Glomerular visceral epithelial cell (primary cell): ENCODE data around the gene CLDN4.
A peak's percentile ranks its signal among the peaks of the same experiment; 100 is the strongest.
"Not testable (repeated sequence)": the region's sequence is repeated elsewhere in the genome, so short reads cannot be mapped to it uniquely, and the experiment has no call there.

Experiments
- DNase-seq: peaks from one replicate; pipeline ENCODE4 v3.0.0-alpha.2; 2016; ENCODE audit errors: extremely low spot score

The CLDN4 gene, protein sequence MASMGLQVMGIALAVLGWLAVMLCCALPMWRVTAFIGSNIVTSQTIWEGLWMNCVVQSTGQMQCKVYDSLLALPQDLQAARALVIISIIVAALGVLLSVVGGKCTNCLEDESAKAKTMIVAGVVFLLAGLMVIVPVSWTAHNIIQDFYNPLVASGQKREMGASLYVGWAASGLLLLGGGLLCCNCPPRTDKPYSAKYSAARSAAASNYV

DNA sequence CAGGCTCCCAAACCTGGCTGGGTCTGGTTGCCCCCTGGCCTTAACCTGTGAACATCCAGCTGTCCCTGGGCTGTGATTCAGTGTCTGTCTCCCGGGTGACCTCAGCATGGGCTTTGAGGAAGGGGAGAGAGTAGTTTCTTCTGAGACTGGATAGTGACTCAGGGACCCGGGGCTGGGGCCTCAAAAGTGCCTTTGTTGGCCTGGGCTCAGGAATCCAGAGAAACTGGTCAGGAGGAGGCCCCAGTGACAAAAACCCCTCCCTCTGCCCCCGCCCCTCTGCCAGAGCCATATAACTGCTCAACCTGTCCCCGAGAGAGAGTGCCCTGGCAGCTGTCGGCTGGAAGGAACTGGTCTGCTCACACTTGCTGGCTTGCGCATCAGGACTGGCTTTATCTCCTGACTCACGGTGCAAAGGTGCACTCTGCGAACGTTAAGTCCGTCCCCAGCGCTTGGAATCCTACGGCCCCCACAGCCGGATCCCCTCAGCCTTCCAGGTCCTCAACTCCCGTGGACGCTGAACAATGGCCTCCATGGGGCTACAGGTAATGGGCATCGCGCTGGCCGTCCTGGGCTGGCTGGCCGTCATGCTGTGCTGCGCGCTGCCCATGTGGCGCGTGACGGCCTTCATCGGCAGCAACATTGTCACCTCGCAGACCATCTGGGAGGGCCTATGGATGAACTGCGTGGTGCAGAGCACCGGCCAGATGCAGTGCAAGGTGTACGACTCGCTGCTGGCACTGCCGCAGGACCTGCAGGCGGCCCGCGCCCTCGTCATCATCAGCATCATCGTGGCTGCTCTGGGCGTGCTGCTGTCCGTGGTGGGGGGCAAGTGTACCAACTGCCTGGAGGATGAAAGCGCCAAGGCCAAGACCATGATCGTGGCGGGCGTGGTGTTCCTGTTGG, at the start of gene CLDN4:
Gene CLDN4 (plus strand): TSS at position 316 of the 903 bp plus-strand sequence. CDS start 206 bp downstream, at position 522.
- peak; percentile 83 for DNase-seq

DNA sequence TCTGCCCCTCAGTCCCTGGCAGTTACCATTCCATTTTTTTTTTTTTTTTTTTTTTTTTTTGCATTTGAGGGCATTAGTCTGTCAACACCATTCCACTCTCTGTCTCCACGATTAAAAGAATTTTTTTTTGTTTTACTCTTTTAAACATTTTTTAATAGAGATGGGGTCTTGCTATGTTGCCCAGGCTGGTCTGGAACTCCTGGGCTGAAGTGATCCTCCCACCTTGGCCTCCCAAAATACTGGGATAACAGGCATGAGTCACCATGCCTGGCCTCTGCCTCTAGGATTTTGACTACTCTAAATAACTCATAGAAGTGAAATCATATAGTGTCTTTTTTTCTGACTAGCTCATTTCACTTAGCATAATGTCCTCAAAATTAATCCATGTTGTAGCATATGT, 44.2 kb upstream of the CLDN4 start:
- DNase-seq = no peak

DNA sequence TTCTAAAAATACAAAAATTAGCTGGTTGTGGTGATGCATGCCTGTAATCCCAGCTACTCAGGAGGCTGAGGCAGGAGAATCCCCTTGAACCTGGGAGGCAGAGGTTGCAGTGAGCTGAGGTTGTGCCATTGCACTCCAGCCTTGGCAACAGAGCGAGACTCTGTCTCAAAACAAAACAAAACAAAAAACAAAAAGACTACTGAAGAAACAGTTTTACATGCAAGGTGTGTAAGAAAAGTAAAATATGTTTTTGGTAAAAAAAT, 43.1 kb upstream of the CLDN4 start:
- not testable (repeated sequence) for DNase-seq

DNA sequence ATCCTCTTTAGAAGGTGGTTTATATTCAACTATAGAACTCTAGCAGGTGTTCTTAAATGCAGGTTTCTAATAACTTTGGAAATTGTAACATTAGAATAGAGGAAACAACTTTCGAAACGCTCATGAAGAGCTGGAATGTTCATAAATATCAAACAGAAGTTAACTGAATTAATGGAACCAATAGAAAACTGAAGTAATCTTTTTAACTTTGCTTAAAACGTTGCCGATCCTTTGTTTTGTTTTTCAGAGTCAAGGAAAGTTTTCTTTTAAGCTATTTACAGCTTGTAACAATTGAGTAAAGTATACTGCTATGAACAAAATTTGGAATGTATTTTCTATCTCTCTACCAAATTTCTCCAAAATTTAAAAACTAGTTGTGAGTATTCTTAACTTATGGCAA, 41.7 kb upstream of the CLDN4 start:
- no peak for DNase-seq

DNA sequence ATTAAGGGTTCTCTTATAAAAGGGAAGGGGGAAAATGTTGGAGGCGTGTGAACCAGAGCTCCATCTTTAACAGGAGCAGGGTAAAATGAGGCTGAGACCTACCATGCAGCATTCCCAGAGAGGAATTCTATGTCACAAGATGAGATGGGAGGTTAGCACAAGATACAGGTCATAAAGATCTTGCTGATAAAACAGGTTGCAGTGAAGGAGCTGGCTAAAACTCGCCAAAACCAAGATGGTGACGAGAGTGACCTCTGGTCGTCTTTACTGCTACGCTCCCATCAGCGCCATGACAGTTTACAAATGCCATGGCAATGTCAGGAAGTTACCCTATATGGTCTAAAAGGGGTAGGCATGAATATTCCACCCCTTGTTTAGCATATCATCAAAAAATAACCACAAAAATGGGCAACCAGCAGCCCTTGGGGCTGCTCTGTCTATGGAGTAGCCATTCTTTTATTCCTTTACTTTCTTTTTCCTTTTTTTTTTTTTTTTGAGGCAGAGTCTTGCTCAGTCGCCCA, 39.6 kb upstream of the CLDN4 start:
- not testable (repeated sequence) for DNase-seq

DNA sequence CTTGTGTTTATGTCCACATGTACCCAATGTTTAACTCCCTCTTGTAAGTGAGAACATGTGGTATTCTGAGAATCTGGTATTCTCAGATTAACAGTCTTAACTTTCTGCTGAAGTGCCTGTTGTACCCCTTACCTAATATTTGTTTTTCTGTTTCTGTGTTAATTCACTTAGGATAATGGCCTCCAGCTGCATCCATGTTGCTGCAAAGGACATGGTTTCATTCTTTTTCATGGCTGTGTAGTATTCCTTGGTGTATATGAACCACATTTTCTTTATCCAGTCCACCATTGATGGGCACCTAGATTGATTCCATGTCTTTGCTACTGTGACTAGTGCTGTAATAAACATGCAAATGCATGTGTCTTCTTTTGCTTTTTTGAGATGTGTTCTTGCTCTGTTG, 35.6 kb upstream of the CLDN4 start:
- not testable (repeated sequence) for DNase-seq

DNA sequence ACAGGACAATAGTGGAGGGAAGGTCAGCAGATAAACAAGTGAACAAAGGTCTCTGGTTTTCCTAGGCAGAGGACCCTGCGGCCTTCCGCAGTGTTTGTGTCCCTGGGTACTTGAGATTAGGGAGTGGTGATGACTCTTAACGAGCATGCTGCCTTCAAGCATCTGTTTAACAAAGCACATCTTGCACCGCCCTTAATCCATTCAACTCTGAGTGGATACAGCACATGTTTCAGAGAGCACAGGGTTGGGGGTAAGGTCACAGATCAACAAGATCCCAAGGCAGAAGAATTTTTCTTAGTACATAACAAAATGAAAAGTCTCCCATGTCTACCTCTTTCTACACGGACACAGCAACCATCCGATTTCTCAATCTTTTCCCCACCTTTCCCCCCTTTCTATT, 34.1 kb upstream of the CLDN4 start:
- DNase-seq = not testable (repeated sequence)

DNA sequence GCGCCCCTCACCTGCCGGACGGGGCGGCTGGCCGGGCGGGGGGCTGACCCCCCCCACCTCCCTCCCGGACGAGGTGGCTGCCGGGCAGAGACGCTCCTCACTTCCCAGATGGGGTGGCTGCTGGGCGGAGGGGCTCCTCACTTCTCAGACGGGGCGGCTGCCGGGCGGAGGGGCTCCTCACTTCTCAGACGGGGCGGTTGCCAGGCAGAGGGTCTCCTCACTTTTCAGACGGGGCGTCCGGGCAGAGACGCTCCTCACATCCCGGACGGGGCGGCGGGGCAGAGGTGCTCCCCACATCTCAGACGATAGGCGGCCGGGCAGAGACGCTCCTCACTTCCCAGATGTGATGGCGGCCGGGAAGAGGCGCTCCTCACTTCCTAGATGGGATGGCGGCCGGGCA, 33.6 kb upstream of the CLDN4 start:
- DNase-seq = not testable (repeated sequence)

DNA sequence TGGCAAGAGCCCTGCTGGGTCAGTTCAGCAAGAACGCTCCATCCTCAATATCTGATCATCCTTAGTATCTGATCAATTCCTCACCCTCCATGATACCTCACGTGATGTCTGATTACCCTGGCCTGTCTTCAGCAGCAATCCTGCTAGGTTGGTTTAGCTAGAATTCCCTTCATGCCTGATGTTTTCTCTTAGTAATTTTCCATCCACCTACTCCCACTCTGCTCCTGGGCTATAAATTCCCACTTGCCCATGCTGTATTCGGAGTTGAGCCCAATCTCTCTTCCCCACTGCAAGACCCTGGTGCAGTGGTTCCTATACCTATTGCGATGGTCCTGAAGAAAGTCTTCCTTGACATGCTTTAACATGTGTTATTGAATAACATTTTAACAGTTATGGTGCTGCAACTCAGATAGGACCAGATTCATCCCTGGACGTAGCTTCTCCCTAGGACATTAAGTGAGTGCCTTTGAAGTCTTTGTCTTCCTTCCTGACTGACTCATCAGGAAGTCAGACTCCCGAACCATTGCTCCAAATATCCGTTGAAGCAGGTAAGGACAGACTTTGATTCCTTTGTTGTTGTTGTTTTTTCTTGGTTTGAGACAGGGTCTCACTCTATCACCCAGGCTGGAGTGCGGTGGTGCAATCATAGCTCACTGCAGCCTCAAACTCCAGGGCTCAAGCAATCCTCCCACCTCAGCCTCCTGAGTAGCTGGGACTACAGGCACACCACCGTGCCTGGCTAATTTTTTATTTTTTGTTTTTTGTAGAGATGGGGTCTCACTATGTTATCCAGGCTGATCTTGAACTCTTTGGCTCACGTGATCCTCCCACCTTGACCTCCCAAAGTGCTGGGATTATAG, 31.3 kb upstream of the CLDN4 start:
- no peak for DNase-seq

DNA sequence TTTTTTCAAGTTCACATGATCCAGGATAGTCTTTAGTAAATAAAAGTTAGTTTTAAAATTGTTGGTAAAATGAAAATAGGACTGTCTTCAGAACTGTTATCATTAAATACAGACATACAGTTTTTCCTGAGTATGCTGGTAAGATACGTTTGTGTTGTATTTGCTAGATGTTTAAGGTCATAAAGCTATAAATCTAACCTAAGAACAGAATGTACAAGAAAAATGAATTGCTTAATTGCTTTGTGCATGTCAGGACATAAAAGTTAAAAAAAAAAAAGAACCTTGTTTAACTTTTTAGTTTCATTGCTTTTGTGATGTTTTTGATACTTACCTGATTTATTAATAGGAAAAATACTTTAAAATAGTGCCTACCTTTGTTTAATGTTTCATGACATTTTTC, 29.2 kb upstream of the CLDN4 start:
- no peak for DNase-seq

DNA sequence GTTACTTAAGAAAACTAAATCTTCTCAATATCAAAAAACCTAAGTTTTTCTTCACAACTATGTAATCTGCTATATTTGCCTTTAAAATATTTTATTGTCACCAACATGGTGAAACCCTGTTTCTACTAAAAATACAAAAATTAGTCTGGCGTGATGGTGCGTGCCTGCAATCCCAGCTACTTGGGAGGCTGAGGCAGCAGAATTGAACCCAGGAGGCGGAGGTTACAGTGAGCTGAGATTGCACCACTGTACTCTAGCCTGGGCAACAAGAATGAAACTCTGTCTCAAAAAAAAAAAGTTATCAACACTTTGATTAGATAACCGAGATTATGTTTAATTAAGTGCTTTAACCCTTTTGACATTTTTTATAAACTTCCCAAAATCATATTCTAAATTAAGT, 28.3 kb upstream of the CLDN4 start:
- no peak for DNase-seq

DNA sequence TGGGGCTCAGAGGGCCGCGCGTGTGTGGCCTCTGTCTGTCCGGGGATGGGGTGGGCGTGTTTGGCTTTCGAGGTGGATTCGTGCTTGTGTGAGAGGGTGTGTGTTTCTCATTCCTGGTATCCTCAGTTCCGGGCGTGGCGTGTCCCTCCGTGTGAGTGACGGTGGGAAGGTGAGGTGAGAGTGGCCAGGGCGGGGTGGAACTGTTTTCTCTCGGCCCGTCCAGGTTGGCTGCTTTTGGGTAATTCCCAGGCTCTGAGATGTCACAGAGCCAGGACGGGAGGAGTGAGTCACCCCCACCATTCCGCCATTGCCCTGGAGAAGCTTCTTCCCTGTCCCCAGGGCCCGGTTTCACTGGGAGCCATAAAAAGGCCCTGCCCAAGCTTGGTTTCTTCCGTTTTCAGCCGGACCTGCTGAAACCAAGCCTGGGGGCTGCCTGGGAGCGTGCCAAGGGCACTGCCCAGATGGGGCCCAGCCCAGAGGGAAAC, 21.3 kb upstream of the CLDN4 start:
- no peak for DNase-seq

DNA sequence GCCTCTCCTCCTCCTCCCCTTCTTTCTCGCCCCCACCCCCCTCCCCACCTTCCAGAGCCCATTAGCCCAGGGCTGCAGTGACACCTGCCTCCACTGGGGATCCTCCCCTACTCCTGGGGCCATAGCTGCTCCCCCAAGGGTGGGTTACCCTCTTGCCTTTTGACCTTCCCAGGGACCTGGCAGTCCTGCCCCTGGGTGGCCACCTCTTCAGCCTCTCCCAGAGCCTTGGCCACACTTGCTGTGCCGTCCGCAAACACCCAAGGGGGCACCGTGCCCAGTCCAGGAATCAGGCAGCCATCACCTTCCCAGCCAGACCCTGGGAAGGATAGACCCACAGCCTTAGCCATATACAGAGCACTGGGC, 19.8 kb upstream of the CLDN4 start:
- no peak for DNase-seq

DNA sequence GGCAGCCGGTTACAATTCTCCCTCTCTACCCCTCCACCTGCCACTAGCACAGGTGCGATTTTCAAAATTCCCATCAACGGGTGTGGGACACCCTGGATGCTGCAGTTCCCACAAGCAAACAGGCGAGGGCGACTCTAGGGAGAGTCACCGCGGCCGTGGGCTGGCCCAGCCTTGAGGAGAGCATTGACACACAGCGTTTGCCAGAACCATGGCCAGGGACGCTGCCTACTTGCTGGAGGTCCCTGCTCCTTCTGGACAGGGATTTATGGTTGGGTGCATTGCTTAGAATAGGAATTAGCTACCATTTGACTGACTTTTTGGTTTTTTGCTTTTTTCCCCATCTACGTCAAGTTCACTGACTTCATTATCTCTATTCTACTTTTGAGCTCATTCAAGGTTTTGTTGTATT, 19.0 kb upstream of the CLDN4 start:
- DNase-seq = peak; percentile 65

DNA sequence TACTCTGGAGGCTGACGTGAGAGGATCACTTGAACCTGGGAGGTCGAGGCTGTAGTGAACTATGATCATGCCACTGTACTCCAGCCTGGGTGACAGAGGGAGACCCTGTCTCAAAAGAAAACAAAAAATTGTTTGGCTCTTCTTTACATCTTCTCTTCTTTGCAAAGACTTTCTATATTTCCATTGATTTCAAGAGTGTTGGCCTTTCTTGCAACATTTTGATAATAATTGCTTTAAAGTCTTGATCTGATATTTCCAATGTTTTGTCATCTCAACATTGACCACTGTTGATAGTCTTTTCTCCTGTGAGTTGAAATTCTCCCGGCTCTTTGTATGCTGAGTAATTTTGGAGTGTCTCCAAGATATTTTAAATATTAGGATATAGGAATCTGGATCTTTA, 17.8 kb upstream of the CLDN4 start:
- DNase-seq = no peak

DNA sequence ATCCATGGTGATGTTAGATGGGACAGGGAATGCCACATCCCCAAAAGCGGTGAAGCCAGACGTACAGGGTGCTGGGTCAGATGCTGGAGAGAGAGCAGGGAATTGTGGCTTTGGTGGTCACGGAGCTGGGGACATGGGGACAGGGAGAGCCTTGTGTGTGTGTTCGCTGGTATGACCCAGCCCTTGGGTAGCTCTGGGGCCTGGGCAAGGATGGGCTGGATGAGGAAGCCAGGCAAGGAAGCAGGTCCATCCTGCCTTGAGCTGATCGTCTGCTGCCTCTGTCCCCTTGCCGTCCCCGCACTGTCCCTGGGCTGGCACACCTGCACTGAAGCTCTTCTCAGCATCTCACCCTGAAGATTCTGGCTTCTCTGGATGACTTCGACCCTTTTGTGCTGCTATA, 15.4 kb upstream of the CLDN4 start:
- no peak for DNase-seq

DNA sequence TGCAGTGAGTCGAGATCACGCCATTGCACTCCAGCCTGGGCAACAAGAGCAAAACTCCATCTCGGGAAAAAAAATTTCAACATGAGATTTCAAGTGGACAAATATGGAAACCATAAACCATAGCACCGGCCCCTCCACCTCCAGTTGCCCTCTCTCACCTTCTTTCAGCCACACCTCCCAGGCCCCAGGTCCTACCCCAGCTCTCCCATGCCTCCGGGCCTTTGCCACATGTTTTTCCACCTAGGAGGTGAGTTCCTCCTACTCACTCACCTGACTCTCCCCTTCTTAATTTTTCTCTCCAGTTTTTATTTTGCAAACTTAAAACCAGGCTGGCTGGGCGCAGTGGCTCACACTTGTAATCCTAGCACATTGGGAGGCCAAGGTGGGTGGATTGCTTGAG, 13.7 kb upstream of the CLDN4 start:
- DNase-seq = no peak

DNA sequence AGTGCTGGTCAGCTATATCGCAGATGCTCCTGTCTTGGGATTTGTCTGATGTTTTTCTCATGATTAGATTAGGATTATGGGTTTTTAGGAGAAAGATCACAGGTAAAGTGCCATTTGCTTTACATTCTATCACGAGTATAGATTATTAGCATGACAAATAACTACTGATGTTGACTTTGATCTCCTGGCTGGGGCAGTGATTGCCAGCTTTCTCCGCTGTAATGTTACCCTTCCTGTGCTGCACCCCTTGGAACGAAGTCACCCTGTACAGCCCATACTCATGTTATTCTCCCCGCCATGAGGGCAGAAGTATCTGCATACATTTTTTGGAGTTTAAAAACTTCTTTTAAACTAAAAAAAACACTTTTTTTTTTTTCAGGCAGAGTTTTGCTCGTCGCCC, 10.8 kb upstream of the CLDN4 start:
- DNase-seq = no peak

DNA sequence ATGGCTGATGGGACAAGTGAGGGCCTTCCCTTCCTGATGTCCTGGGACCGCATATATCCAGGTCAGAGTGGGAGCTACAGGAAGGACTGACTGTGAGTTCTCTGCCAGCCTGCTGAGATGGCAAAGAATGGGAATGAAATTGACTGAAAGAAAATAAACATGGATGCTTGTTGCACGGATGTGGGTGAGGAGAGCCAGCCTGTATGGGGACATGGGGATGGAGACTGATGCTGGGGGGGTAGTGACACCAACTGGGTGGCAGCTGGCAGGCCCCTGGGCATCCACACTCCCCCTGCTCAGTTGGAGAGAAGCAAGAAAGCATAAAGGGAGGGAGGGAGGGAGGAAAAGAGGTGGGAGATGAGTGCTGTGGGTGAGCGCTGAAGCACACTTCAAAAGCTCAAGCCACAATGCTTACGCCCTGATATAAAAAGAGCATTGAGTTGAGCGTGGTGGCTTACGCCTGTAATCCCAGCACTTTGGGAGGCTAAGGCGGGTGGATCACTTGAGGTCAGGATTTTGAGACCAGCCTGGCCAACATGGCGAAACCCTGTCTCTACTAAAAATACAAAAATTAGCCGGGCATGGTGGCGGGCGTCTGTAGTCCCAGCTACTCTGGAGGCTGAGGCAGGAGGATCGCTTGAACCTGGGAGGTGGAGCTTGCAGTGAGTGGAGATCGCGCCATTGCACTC, 9.1 kb upstream of the CLDN4 start:
- DNase-seq = not testable (repeated sequence)

DNA sequence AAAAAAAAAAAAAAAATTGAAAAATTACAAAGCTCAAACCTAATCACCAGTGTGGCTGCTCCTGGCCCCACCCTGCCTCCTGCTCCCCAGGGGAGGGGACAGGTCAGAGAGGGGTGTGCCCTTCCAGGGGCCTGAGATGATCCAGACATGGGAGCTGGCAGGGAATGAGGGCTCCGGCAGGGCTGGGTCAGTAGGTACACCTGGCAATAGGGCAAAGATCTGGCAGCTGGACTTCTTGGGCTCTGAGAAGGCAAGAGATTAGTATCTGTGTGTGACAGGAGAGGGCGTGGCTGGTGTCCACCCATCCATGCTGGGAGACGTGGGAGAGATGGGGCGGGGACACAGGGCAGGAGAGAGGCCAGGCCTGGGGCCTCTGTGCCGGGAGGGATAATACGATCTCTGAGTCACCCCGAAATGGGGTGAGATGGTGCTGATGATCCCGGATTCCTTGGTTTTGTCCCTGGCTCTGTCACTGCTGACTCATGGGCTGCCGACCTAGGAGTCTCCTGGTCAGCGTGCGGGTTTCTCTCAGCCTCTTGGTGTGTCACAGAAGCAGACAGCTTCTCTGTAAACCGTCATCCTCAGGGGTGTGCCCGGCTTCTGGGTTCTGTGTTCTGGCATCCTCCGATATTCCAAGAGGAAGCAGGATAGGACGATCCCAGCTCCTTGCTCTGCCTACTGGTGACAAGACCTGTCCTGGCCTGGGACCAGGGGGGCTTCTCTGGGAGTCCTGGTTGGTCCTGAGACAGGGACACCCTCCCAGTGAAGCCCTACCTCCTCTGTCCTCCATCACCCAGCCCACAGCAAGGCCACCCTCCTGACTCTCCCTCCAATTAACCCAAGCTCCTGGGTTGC, 8.2 kb upstream of the CLDN4 start:
- DNase-seq = peak; percentile 98

DNA sequence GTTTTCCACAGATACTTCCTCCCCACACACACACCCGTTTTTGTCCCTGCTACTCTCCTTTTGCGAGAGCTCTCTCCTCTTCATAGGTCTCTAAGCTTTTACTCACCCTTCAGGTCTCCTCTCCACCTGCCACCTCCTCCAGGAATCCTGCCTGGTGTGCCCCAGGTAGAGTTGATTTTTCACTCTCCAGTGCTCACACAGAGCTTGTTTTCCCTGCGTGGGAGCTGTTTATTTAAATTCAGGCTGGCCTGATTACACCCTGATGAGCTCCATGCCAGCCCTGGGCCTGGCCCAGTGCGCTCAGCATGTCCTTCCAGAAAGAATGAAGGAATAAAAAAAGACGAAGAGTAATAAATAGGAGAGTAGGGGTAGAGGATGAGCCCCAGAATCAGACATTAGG, 7.5 kb upstream of the CLDN4 start:
- no peak for DNase-seq
